Bronchial epithelial cell (primary cell): Measurements from ENCODE around the gene WDR91. TPM values are rescaled to one million over a fixed set of nuclear protein-coding genes. Genes with fewer than 3 reads are reported as not detected.
"Not testable (repeated sequence)": the region's sequence is repeated elsewhere in the genome, so short reads cannot be mapped to it uniquely, and the experiment has no call there.

Experiments used
- DNase-seq: peaks from one replicate; pipeline ENCODE4 v3.0.0-alpha.2; 2010; ENCODE audit warnings: low read depth
- FAIRE-seq: peaks from 2 replicates; lab custom pipeline; 2011; peaks lifted over from hg19 to GRCh38; lab: Jason Lieb, UNC
- H3K27me3 ChIP-seq: 2 replicates; pipeline ENCODE4 v1.5.1; 2011; ENCODE audit warnings: low read length; ENCODE audit not compliant: control insufficient read depth, insufficient read depth
- H3K36me3 ChIP-seq: 2 replicates; pipeline ENCODE4 v1.5.1; 2011; ENCODE audit warnings: low read length; ENCODE audit not compliant: control insufficient read depth, insufficient read depth
- H3K4me3 ChIP-seq: 2 replicates; pipeline ENCODE4 v1.5.1; 2011; ENCODE audit warnings: mild to moderate bottlenecking, low read depth, low read length, control low read depth
- CTCF ChIP-seq: IDR thresholded peaks from 2 replicates; pipeline ENCODE4 v1.5.1; 2011; ENCODE audit warnings: mild to moderate bottlenecking, moderate library complexity, low read length, control low read depth, inconsistent platforms; ENCODE audit not compliant: insufficient read depth, severe bottlenecking
- total RNA-seq: library from RNA; depleted of rRNA; stranded (reverse); fragments of >200 nt; gene quantifications from 2 replicates; pipeline ENCODE4 v1.2.1, GENCODE V29; 2014

WDR91 gene
- total RNA-seq, 1 donor from 2014 or later: 4.7 TPM

- Histone ChIP-seq H3K27me3 (no peaks in the 10 kb centered on the region), H3K36me3 (no peaks in the 10 kb centered on the region), H3K4me3 (no peak overlapping the region)
- FAIRE-seq (no peak), DNase-seq (no peak)
- no peak for TF ChIP-seq CTCF
Measured at GRCh38 chr7:135236727-135237126, 25.4 kb upstream of the WDR91 start.

- no peak for TF ChIP-seq CTCF
- Histone ChIP-seq H3K36me3 (no peaks in the 10 kb centered on the region), H3K4me3 (no peak overlapping the region), H3K27me3 (no peaks in the 10 kb centered on the region)
- DNase-seq: no peak
- FAIRE-seq: no peak
Measured at GRCh38 chr7:135235841-135236240, 24.5 kb upstream of the WDR91 start.

- no peak for TF ChIP-seq CTCF
- DNase-seq (no peak), FAIRE-seq (no peak)
- Histone ChIP-seq H3K27me3 (no peaks in the 10 kb centered on the region), H3K4me3 (no peak overlapping the region), H3K36me3 (no peaks in the 10 kb centered on the region)
Measured at GRCh38 chr7:135234727-135235126, 23.4 kb upstream of the WDR91 start.

GRCh38 chr7:135234095-135234494 lies 22.8 kb upstream of the WDR91 start:
- not testable (repeated sequence) for FAIRE-seq

GRCh38 chr7:135233570-135233969 lies 22.2 kb upstream of the WDR91 start, which contains the start of gene STRA8:
TSS of gene STRA8 (plus strand) at chr7:135233838. CDS start at chr7:135240525, 6,687 bp downstream.
- H3K27me3 ChIP-seq: no peaks in the 10 kb centered on the region

More at GRCh38 chr7:135234095-135234494, 22.8 kb upstream of the WDR91 start:
- H3K36me3 ChIP-seq, H3K4me3 ChIP-seq, H3K27me3 ChIP-seq, DNase-seq: not testable (repeated sequence)

GRCh38 chr7:135232720-135233119 lies 21.4 kb upstream of the WDR91 start:
- no peaks in the 10 kb centered on the region for H3K27me3 ChIP-seq
- H3K36me3 ChIP-seq: no peaks in the 10 kb centered on the region
- DNase-seq (no peak), FAIRE-seq (no peak)
- no peak for TF ChIP-seq CTCF
- no peak overlapping the region for H3K4me3 ChIP-seq

More at GRCh38 chr7:135233570-135233969, 22.2 kb upstream of the WDR91 start, which contains the start of gene STRA8:
- Histone ChIP-seq H3K4me3 (no peak within 1 kb of the TSS), H3K36me3 (no peaks in the 10 kb centered on the region)
- DNase-seq (no peak), FAIRE-seq (no peak)
- TF ChIP-seq CTCF: no peak
